Neural cell (in vitro differentiated cells): ENCODE measurements around the gene MCM5. TPM values are rescaled to one million over a fixed set of nuclear protein-coding genes. Genes with fewer than 3 reads are reported as not detected.

ENCODE experiments used
- H2AFZ ChIP-seq: fragments of 200-600, 300-800 bp; sonication (generic), shearing (Covaris generic); 2 replicates; pipeline ENCODE4 v1.6.0; 2014; ENCODE audit warnings: low read depth, mild to moderate bottlenecking, antibody characterized with exemption, low read length, moderate library complexity
- H3F3A ChIP-seq: fragments of 200-600 bp; shearing (Covaris generic); 2 replicates; pipeline ENCODE4 v1.6.1; 2016; ENCODE audit warnings: mild to moderate bottlenecking, moderate library complexity, mixed read lengths, antibody characterized with exemption, low read length; ENCODE audit not compliant: insufficient read depth, poor library complexity, severe bottlenecking
- H3K27ac ChIP-seq: fragments of 200-600, 300-800 bp; sonication (generic), shearing (Covaris generic); 2 replicates; pipeline ENCODE4 v1.5.1; 2014; ENCODE audit warnings: mild to moderate bottlenecking, low read length, moderate library complexity
- H3K27me3 ChIP-seq: fragments of 300-800, 200-600 bp; sonication (generic), shearing (Covaris generic); 2 replicates; pipeline ENCODE4 v1.6.0; 2014; ENCODE audit warnings: mild to moderate bottlenecking, low read depth, low read length, moderate library complexity; ENCODE audit not compliant: insufficient read depth
- H3K36me3 ChIP-seq: fragments of 300-800, 200-600 bp; sonication (generic), shearing (Covaris generic); 2 replicates; pipeline ENCODE4 v1.5.1; 2014; ENCODE audit warnings: mild to moderate bottlenecking, antibody characterized with exemption, low read length, moderate library complexity; ENCODE audit not compliant: insufficient read depth
- H3K4me2 ChIP-seq: fragments of 300-800, 200-600 bp; sonication (generic), shearing (Covaris generic); 2 replicates; pipeline ENCODE4 v1.6.0; 2014; ENCODE audit warnings: mild to moderate bottlenecking, low read length
- H3K4me3 ChIP-seq: fragments of 300-800, 200-600 bp; sonication (generic), shearing (Covaris generic); 2 replicates; pipeline ENCODE4 v1.5.1; 2014; ENCODE audit warnings: mild to moderate bottlenecking, low read length, moderate library complexity
- H3K79me2 ChIP-seq: fragments of 200-600 bp; shearing (Covaris generic); replicated peaks from 2 replicates; pipeline ENCODE4 v1.6.0; 2014; ENCODE audit warnings: mild to moderate bottlenecking, low read length, moderate library complexity; ENCODE audit not compliant: insufficient read depth
- H3K9ac ChIP-seq: fragments of 300-800, 200-600 bp; sonication (generic), shearing (Covaris generic); 2 replicates; pipeline ENCODE4 v1.6.1; 2016; ENCODE audit warnings: mild to moderate bottlenecking, low read length, mixed read lengths
- H3K9me2 ChIP-seq: fragments of 200-600 bp; shearing (Covaris generic); 2 replicates; pipeline ENCODE4 v1.6.1; 2016; ENCODE audit warnings: mild to moderate bottlenecking, low read length, mixed read lengths; ENCODE audit not compliant: insufficient read depth
- H3K9me3 ChIP-seq: fragments of 200-600, 300-800 bp; sonication (generic), shearing (Covaris generic); 2 replicates; pipeline ENCODE4 v1.6.1; 2016; ENCODE audit warnings: mild to moderate bottlenecking, mixed run types, low read length, moderate library complexity, mixed read lengths
- H4K20me1 ChIP-seq: fragments of 200-600 bp; shearing (Covaris generic); 2 replicates; pipeline ENCODE4 v1.6.1; 2016; ENCODE audit warnings: mild to moderate bottlenecking, mixed run types; ENCODE audit not compliant: insufficient read depth
- EP300 ChIP-seq: fragments of 450-650 bp; conservative IDR thresholded peaks from 2 replicates; pipeline ENCODE4 v1.6.1; 2014; ENCODE audit warnings: antibody characterized with exemption, mild to moderate bottlenecking, moderate library complexity; ENCODE audit not compliant: poor library complexity, severe bottlenecking
- EZH2 ChIP-seq: fragments of 200-600, 300-800 bp; shearing (Covaris generic), sonication (generic); IDR thresholded peaks from 2 replicates; pipeline ENCODE4 v1.6.1; 2014; ENCODE audit warnings: antibody characterized with exemption, low read length, borderline replicate concordance, mild to moderate bottlenecking; ENCODE audit not compliant: insufficient read depth, poor library complexity, severe bottlenecking
- MXI1 ChIP-seq: fragments of 450-650 bp; conservative IDR thresholded peaks from 2 replicates; pipeline ENCODE4 v1.6.1; 2014; ENCODE audit warnings: antibody characterized with exemption, mild to moderate bottlenecking; ENCODE audit not compliant: poor library complexity, severe bottlenecking
- POLR2AphosphoS5 ChIP-seq: IDR thresholded peaks from 2 replicates; pipeline ENCODE4 v1.6.1; 2012
- RAD21 ChIP-seq: fragments of 450-650 bp; conservative IDR thresholded peaks from 2 replicates; pipeline ENCODE4 v1.6.1; 2014; ENCODE audit warnings: antibody characterized with exemption, mild to moderate bottlenecking, moderate library complexity
- SMC3 ChIP-seq: fragments of 450-650 bp; conservative IDR thresholded peaks from 2 replicates; pipeline ENCODE4 v1.6.1; 2014; ENCODE audit warnings: antibody characterized with exemption, mild to moderate bottlenecking, moderate library complexity; ENCODE audit not compliant: poor library complexity
- TAF1 ChIP-seq: IDR thresholded peaks from 2 replicates; pipeline ENCODE4 v1.6.1; 2012; ENCODE audit warnings: low read depth
- polyA plus RNA-seq: library from polyadenylated mRNA; depleted of rRNA; stranded (reverse); fragments of >200 nt; gene quantifications from 2 replicates; pipeline ENCODE4 v1.2.3, GENCODE V29; 2014
- TF ChIP-seq, protein P1 (sequence below): IDR thresholded peaks from 2 replicates; pipeline ENCODE4 v1.6.1; 2012; ENCODE audit warnings: borderline replicate concordance
- TF ChIP-seq, protein P2 (sequence below): fragments of 450-650 bp; IDR thresholded peaks from 2 replicates; pipeline ENCODE4 v1.5.1; 2014; ENCODE audit warnings: antibody characterized with exemption, mild to moderate bottlenecking, moderate library complexity; ENCODE audit not compliant: poor library complexity, severe bottlenecking

The MCM5 gene
- polyA plus RNA-seq, 1 donor from 2014 or later = 6.9 TPM

DNA sequence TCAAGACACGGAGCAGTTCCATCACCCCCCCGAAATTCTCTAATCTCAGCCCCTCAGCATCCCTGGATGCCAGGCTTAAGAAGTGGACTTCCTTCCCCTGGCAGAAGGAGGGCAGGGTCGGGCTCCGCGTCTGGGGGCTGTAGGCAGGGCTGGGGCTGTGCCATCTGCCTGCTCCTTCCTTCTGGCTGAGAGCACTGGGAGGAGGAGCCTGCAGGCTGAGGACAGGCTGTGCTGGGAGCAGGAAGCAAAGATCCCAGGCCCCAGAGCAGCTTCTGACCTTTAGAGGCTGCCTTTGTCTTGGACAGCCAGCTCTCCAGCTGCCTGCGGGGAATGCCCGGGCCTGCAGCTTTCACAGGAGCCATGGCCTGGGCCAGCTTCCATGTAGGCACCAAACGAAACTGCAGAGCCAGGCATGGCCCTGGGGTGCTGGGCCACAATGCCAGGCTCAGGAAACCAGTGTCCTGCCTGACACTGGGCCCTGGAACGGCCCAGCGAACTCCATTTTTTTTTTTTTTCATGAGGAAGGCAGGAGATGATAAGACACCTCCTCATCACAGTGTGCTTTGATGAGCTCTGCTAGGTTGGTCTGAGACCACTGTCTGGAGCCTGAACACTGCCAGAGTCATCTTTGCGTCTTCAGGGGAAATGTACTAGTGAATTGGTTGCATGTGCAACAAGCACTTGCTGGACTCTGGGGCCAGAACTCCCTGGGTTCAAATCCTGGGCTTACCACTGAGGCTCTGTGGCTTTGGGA lies 67.9 kb downstream of the MCM5 start:
- Histone ChIP-seq H3K79me2 (no peaks in the 10 kb centered on the region), H3K9me2 (no peaks in the 10 kb centered on the region), H3K36me3 (no peaks in the 10 kb centered on the region), H3K9me3 (no peaks in the 10 kb centered on the region), H3F3A (no peaks in the 10 kb centered on the region), H3K4me3 (no peak overlapping the region), H3K9ac (no peak overlapping the region), H4K20me1 (no peaks in the 10 kb centered on the region), H2AFZ (no peak overlapping the region), H3K27ac (no peak overlapping the region), H3K4me2 (no peak overlapping the region), H3K27me3 (no peaks in the 10 kb centered on the region)
- TF ChIP-seq POLR2AphosphoS5 (no peak), EZH2 (no peak), MXI1 (no peak), SMC3 (no peak), TAF1 (no peak), RAD21 (no peak), EP300 (no peak)
- TF ChIP-seq, protein P1, sequence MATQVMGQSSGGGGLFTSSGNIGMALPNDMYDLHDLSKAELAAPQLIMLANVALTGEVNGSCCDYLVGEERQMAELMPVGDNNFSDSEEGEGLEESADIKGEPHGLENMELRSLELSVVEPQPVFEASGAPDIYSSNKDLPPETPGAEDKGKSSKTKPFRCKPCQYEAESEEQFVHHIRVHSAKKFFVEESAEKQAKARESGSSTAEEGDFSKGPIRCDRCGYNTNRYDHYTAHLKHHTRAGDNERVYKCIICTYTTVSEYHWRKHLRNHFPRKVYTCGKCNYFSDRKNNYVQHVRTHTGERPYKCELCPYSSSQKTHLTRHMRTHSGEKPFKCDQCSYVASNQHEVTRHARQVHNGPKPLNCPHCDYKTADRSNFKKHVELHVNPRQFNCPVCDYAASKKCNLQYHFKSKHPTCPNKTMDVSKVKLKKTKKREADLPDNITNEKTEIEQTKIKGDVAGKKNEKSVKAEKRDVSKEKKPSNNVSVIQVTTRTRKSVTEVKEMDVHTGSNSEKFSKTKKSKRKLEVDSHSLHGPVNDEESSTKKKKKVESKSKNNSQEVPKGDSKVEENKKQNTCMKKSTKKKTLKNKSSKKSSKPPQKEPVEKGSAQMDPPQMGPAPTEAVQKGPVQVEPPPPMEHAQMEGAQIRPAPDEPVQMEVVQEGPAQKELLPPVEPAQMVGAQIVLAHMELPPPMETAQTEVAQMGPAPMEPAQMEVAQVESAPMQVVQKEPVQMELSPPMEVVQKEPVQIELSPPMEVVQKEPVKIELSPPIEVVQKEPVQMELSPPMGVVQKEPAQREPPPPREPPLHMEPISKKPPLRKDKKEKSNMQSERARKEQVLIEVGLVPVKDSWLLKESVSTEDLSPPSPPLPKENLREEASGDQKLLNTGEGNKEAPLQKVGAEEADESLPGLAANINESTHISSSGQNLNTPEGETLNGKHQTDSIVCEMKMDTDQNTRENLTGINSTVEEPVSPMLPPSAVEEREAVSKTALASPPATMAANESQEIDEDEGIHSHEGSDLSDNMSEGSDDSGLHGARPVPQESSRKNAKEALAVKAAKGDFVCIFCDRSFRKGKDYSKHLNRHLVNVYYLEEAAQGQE = no peak
- TF ChIP-seq, protein P2, sequence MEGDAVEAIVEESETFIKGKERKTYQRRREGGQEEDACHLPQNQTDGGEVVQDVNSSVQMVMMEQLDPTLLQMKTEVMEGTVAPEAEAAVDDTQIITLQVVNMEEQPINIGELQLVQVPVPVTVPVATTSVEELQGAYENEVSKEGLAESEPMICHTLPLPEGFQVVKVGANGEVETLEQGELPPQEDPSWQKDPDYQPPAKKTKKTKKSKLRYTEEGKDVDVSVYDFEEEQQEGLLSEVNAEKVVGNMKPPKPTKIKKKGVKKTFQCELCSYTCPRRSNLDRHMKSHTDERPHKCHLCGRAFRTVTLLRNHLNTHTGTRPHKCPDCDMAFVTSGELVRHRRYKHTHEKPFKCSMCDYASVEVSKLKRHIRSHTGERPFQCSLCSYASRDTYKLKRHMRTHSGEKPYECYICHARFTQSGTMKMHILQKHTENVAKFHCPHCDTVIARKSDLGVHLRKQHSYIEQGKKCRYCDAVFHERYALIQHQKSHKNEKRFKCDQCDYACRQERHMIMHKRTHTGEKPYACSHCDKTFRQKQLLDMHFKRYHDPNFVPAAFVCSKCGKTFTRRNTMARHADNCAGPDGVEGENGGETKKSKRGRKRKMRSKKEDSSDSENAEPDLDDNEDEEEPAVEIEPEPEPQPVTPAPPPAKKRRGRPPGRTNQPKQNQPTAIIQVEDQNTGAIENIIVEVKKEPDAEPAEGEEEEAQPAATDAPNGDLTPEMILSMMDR = no peak

DNA sequence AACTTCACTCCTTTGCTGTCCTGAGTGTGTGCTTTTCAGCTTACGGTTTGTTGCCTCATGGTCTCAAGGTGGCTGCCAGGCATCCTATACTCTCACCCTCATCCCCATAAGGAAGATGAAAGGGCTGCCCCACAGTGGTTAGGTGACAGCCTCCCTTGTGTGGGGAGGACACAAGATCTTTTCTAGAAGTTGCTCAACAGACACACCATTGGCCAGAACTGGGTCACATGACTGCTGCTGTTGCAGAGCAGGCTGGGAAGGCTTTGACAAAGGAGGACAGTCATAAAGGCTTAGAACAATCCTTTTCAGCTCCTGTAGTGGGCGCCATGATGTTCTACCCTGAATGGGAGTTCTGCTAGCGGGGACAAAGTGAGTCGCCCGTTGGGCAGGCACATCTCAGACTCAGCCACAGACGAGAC lies 71.0 kb downstream of the MCM5 start:
- Histone ChIP-seq H3K4me2 (no peak overlapping the region), H3K9me3 (no peaks in the 10 kb centered on the region), H3K4me3 (no peak overlapping the region), H3K27ac (no peak overlapping the region), H3K9ac (no peak overlapping the region), H4K20me1 (no peaks in the 10 kb centered on the region), H3K36me3 (no peaks in the 10 kb centered on the region), H3F3A (no peaks in the 10 kb centered on the region), H3K79me2 (no peaks in the 10 kb centered on the region), H2AFZ (no peak overlapping the region), H3K9me2 (no peaks in the 10 kb centered on the region), H3K27me3 (no peaks in the 10 kb centered on the region)
- TF ChIP-seq, protein P2 = no peak
- TF ChIP-seq, protein P1 = no peak
- TF ChIP-seq MXI1 = no peak
- TF ChIP-seq EZH2 = no peak
- TF ChIP-seq EP300 = no peak
- TF ChIP-seq SMC3 = no peak
- TF ChIP-seq TAF1 = no peak
- no peak for TF ChIP-seq POLR2AphosphoS5
- TF ChIP-seq RAD21 = no peak
